ENCODE data around the gene ACCSL.

- TF ChIP-seq NFIC (IDR thresholded peaks at IDR 0.05) = no peak
- TF ChIP-seq YY1 (IDR thresholded peaks at IDR 0.05; ENCODE audit: low read depth) = no peak
- no peak for TF ChIP-seq USF1 (IDR thresholded peaks at IDR 0.05)
- TF ChIP-seq EP300 (IDR thresholded peaks at IDR 0.05; ENCODE audit: borderline replicate concordance) = no peak
- no peak for TF ChIP-seq CREB1 (IDR thresholded peaks at IDR 0.05; ENCODE audit: low read depth)
- no peak for TF ChIP-seq TAF1 (IDR thresholded peaks at IDR 0.05; ENCODE audit: low read depth)
- TF ChIP-seq TEAD4 (IDR thresholded peaks at IDR 0.05) = no peak
- no peak for TF ChIP-seq TCF12 (IDR thresholded peaks at IDR 0.05; ENCODE audit: low read depth)
Measured at GRCh38 chr11:44097821-44098220, 50.0 kb downstream of the ACCSL start.

Data from Ishikawa (cell line).